GM12873 (cell line): ENCODE results near the gene CABCOCO1.

Experiments
- CTCF ChIP-seq: IDR thresholded peaks from 2 replicates; pipeline ENCODE4 v1.5.1; 2012; ENCODE audit warnings: low read depth, mild to moderate bottlenecking, moderate library complexity, low read length, control low read depth; ENCODE audit not compliant: insufficient read depth; ENCODE audit errors: missing control alignments

Gene CABCOCO1

GRCh38 chr10:61812920-61813319 is 150.2 kb downstream of the CABCOCO1 start:
- TF ChIP-seq CTCF: no peak

- no peak for TF ChIP-seq CTCF
These were observed 151.4 kb downstream of the CABCOCO1 start for GRCh38 chr10:61814160-61814559.

GRCh38 chr10:61815496-61815895 is 152.8 kb downstream of the CABCOCO1 start:
- no peak for TF ChIP-seq CTCF
